ENCODE results near the gene TBC1D24.
A peak's percentile ranks its signal among the peaks of the same experiment; 100 is the strongest.
"Not testable (repeated sequence)": the region's sequence is repeated elsewhere in the genome, so short reads cannot be mapped to it uniquely, and the experiment has no call there.

Gene TBC1D24

GRCh38 chr16:2474877-2475412 is at the start of gene TBC1D24:
Gene TBC1D24 (plus strand): TSS chr16:2475127. CDS start chr16:2496149, 21,022 bp downstream.
- peak; percentile 91 for DNase-seq

GRCh38 chr16:2425825-2426430 is 49.0 kb upstream of the TBC1D24 start:
- DNase-seq, result no peak

GRCh38 chr16:2426941-2427361 is 48.0 kb upstream of the TBC1D24 start:
- DNase-seq, result no peak

- no peak for DNase-seq
Measured at GRCh38 chr16:2427526-2427925, 47.4 kb upstream of the TBC1D24 start.

GRCh38 chr16:2428051-2428783 is 46.7 kb upstream of the TBC1D24 start:
- peak; percentile 72 for DNase-seq

GRCh38 chr16:2428784-2429033 is 46.2 kb upstream of the TBC1D24 start:
- DNase-seq, result no peak

- DNase-seq, result peak; percentile 99
Measured at GRCh38 chr16:2429034-2429770, 45.7 kb upstream of the TBC1D24 start, which contains the start of gene CCNF. Gene CCNF (plus strand): TSS chr16:2429447. CDS start chr16:2429482, 35 bp downstream.

GRCh38 chr16:2429771-2430663 is 44.9 kb upstream of the TBC1D24 start:
- no peak for DNase-seq

GRCh38 chr16:2432286-2432685 is 42.6 kb upstream of the TBC1D24 start:
- DNase-seq, result no peak

GRCh38 chr16:2432801-2433505 is 42.0 kb upstream of the TBC1D24 start:
- no peak for DNase-seq

GRCh38 chr16:2435236-2435635 is 39.7 kb upstream of the TBC1D24 start:
- not testable (repeated sequence) for DNase-seq

- no peak for DNase-seq
Measured at GRCh38 chr16:2436110-2436509, 38.8 kb upstream of the TBC1D24 start.

GRCh38 chr16:2437032-2437790 is 37.7 kb upstream of the TBC1D24 start:
- DNase-seq, result no peak

GRCh38 chr16:2438121-2438520 is 36.8 kb upstream of the TBC1D24 start:
- no peak for DNase-seq

GRCh38 chr16:2439598-2439997 is 35.3 kb upstream of the TBC1D24 start:
- no peak for DNase-seq

- DNase-seq, result not testable (repeated sequence)
Measured at GRCh38 chr16:2441143-2441804, 33.7 kb upstream of the TBC1D24 start.

GRCh38 chr16:2443555-2443954 is 31.4 kb upstream of the TBC1D24 start:
- DNase-seq, result no peak

GRCh38 chr16:2447920-2448583 is 26.9 kb upstream of the TBC1D24 start:
- no peak for DNase-seq

- DNase-seq, result no peak
Measured at GRCh38 chr16:2449118-2449517, 25.8 kb upstream of the TBC1D24 start.

- DNase-seq, result no peak
Measured at GRCh38 chr16:2450535-2450934, 24.4 kb upstream of the TBC1D24 start.
